Stimulated activated naive B cell treated with anti-CD40 and anti-IgM and Interleukin-4, amounts not matched to agents 10 μg/mL and 1 μg/mL and 100 μg/mL, for 72 hours (primary cell): ENCODE data around the gene MTCL3.

ENCODE experiments used
- ATAC-seq, 2 donors: fragments of 150-1000 bp; cut with Tn5 transposase; replicated peaks; 2 replicates each; pipeline ENCODE4 v1.10.0; 2021; ENCODE audit warnings: moderate library complexity in 1 of 2
- DNase-seq: peaks from one replicate; pipeline ENCODE4 v3.0.0; 2021
- H3K27ac Mint-ChIP-seq: one replicate; pipeline ENCODE4 v1.8.0; 2022; ENCODE audit warnings: mild to moderate bottlenecking, mixed read lengths
- H3K27me3 Mint-ChIP-seq, 2 donors: one replicate each; pipeline ENCODE4 v1.8.0; 2022; ENCODE audit warnings: mixed read lengths in 2 of 2
- H3K36me3 Mint-ChIP-seq, 2 donors: one replicate each; pipeline ENCODE4 v1.8.0; 2022; ENCODE audit warnings: mixed read lengths in 2 of 2, mild to moderate bottlenecking in 1 of 2
- H3K4me1 Mint-ChIP-seq, 2 donors: one replicate each; pipeline ENCODE4 v1.8.0; 2022; ENCODE audit warnings: mixed read lengths in 2 of 2, mild to moderate bottlenecking in 1 of 2
- H3K4me3 Mint-ChIP-seq, 2 donors: one replicate each; pipeline ENCODE4 v1.8.0; 2022; ENCODE audit warnings: mild to moderate bottlenecking in 2 of 2, mixed read lengths in 2 of 2, moderate library complexity in 1 of 2
- H3K9me3 Mint-ChIP-seq, 2 donors: one replicate each; pipeline ENCODE4 v1.8.0; 2022; ENCODE audit warnings: mixed read lengths in 2 of 2, mild to moderate bottlenecking in 1 of 2

MTCL3 gene

GRCh38 chr6:127497410-127497809 is 21.7 kb downstream of the MTCL3 start:
- H3K4me3 Mint-ChIP-seq: no peak overlapping the region
- H3K27me3 Mint-ChIP-seq: peaks cover 7% of the 10 kb centered on the region in 2 donors
- no peaks in the 10 kb centered on the region for H3K9me3 Mint-ChIP-seq
- H3K4me1 Mint-ChIP-seq: no peaks in the 10 kb centered on the region
- DNase-seq (no peak), ATAC-seq (no peak)
- H3K27ac Mint-ChIP-seq: no peak overlapping the region
- no peaks in the 10 kb centered on the region for H3K36me3 Mint-ChIP-seq

- Mint-ChIP-seq H3K4me3 (no peak overlapping the region), H3K27ac (no peak overlapping the region), H3K9me3 (no peaks in the 10 kb centered on the region), H3K4me1 (no peaks in the 10 kb centered on the region), H3K36me3 (no peaks in the 10 kb centered on the region), H3K27me3 (peaks cover 7% of the 10 kb centered on the region in 2 donors)
- DNase-seq (no peak), ATAC-seq (no peak)
Observed at GRCh38 chr6:127496471-127496870, 22.7 kb downstream of the MTCL3 start.

- H3K27me3 Mint-ChIP-seq: peaks cover 7% of the 10 kb centered on the region in 2 donors
- no peaks in the 10 kb centered on the region for H3K4me1 Mint-ChIP-seq
- ATAC-seq (no peak), DNase-seq (no peak)
- H3K9me3 Mint-ChIP-seq: peaks cover 0 to 3% of the 10 kb centered on the region in 2 donors
- no peak overlapping the region for H3K4me3 Mint-ChIP-seq
- H3K27ac Mint-ChIP-seq: no peak overlapping the region
- H3K36me3 Mint-ChIP-seq: peaks cover 0 to 3% of the 10 kb centered on the region in 2 donors
Observed at GRCh38 chr6:127494240-127494767, 24.8 kb downstream of the MTCL3 start.

GRCh38 chr6:127489248-127489647 is 29.9 kb downstream of the MTCL3 start:
- H3K4me3 Mint-ChIP-seq: no peak overlapping the region
- no peak overlapping the region for H3K27ac Mint-ChIP-seq
- DNase-seq (no peak), ATAC-seq (no peak)
- peaks cover under 1 to 9% of the 10 kb centered on the region in 2 donors for H3K4me1 Mint-ChIP-seq
- H3K36me3 Mint-ChIP-seq: peaks cover 0 to 3% of the 10 kb centered on the region in 2 donors
- H3K27me3 Mint-ChIP-seq: no peaks in the 10 kb centered on the region
- peaks cover 0 to 3% of the 10 kb centered on the region in 2 donors for H3K9me3 Mint-ChIP-seq

- Mint-ChIP-seq H3K9me3 (peaks cover 0 to 3% of the 10 kb centered on the region in 2 donors), H3K4me1 (peaks cover 7 to 19% of the 10 kb centered on the region in 2 donors), H3K4me3 (no peak overlapping the region), H3K27me3 (no peaks in the 10 kb centered on the region), H3K27ac (no peak overlapping the region), H3K36me3 (peaks cover 0 to 3% of the 10 kb centered on the region in 2 donors)
- DNase-seq (no peak), ATAC-seq (no peak)
Observed at GRCh38 chr6:127486934-127487333, 32.2 kb downstream of the MTCL3 start.

- Mint-ChIP-seq H3K4me3 (peak overlapping the region; percentile 48 to 51), H3K9me3 (no peaks in the 10 kb centered on the region), H3K27me3 (no peaks in the 10 kb centered on the region), H3K4me1 (peaks cover 7 to 19% of the 10 kb centered on the region in 2 donors), H3K36me3 (no peaks in the 10 kb centered on the region), H3K27ac (peak overlapping the region; percentile 27)
- DNase-seq (no peak), ATAC-seq (peak; percentile 88 to 92)
Observed at GRCh38 chr6:127484212-127484863, 34.8 kb downstream of the MTCL3 start.

GRCh38 chr6:127483399-127484055 is 35.6 kb downstream of the MTCL3 start:
- ATAC-seq (no peak), DNase-seq (no peak)
- peak overlapping the region; percentile 48 to 51 for H3K4me3 Mint-ChIP-seq
- no peaks in the 10 kb centered on the region for H3K9me3 Mint-ChIP-seq
- H3K27me3 Mint-ChIP-seq: no peaks in the 10 kb centered on the region
- H3K36me3 Mint-ChIP-seq: no peaks in the 10 kb centered on the region
- peaks cover 7 to 19% of the 10 kb centered on the region in 2 donors for H3K4me1 Mint-ChIP-seq
- H3K27ac Mint-ChIP-seq: peak overlapping the region; percentile 38

- H3K27me3 Mint-ChIP-seq: no peaks in the 10 kb centered on the region
- peaks cover 0 to 4% of the 10 kb centered on the region in 2 donors for H3K36me3 Mint-ChIP-seq
- no peaks in the 10 kb centered on the region for H3K9me3 Mint-ChIP-seq
- no peak overlapping the region for H3K4me3 Mint-ChIP-seq
- ATAC-seq: no peak
- DNase-seq: no peak
- peaks cover 7 to 19% of the 10 kb centered on the region in 2 donors for H3K4me1 Mint-ChIP-seq
- H3K27ac Mint-ChIP-seq: no peak overlapping the region
Observed at GRCh38 chr6:127482325-127482724, 36.8 kb downstream of the MTCL3 start.

- ATAC-seq: no peak
- Mint-ChIP-seq H3K4me1 (peaks cover 7 to 19% of the 10 kb centered on the region in 2 donors), H3K4me3 (no peak overlapping the region), H3K27me3 (no peaks in the 10 kb centered on the region), H3K36me3 (peaks cover 0 to 4% of the 10 kb centered on the region in 2 donors), H3K9me3 (no peaks in the 10 kb centered on the region), H3K27ac (no peak overlapping the region)
- no peak for DNase-seq
Observed at GRCh38 chr6:127481628-127482027, 37.5 kb downstream of the MTCL3 start.

GRCh38 chr6:127481111-127481510 is 38.0 kb downstream of the MTCL3 start:
- DNase-seq (no peak), ATAC-seq (no peak)
- no peak overlapping the region for H3K4me3 Mint-ChIP-seq
- peaks cover under 1% of the 10 kb centered on the region in 2 donors for H3K9me3 Mint-ChIP-seq
- H3K4me1 Mint-ChIP-seq: peaks cover 7 to 19% of the 10 kb centered on the region in 2 donors
- H3K36me3 Mint-ChIP-seq: peaks cover 2 to 7% of the 10 kb centered on the region in 2 donors
- peaks cover 0 to 1% of the 10 kb centered on the region in 2 donors for H3K27me3 Mint-ChIP-seq
- H3K27ac Mint-ChIP-seq: no peak overlapping the region

GRCh38 chr6:127477658-127478057 is 41.5 kb downstream of the MTCL3 start:
- Mint-ChIP-seq H3K36me3 (peaks cover 7 to 10% of the 10 kb centered on the region in 2 donors), H3K27me3 (peaks cover 0 to 5% of the 10 kb centered on the region in 2 donors), H3K27ac (no peak overlapping the region), H3K4me1 (no peaks in the 10 kb centered on the region), H3K4me3 (no peak overlapping the region), H3K9me3 (peaks cover 3% of the 10 kb centered on the region in 2 donors)
- DNase-seq (no peak), ATAC-seq (no peak)

GRCh38 chr6:127475823-127476176 is 43.3 kb downstream of the MTCL3 start:
- Mint-ChIP-seq H3K9me3 (peaks cover 3% of the 10 kb centered on the region in 2 donors), H3K4me3 (peak overlapping the region in 1 of 2 donors; percentile 37), H3K27ac (no peak overlapping the region), H3K27me3 (peaks cover 0 to 5% of the 10 kb centered on the region in 2 donors), H3K4me1 (no peaks in the 10 kb centered on the region), H3K36me3 (peaks cover 7 to 10% of the 10 kb centered on the region in 2 donors)
- ATAC-seq (no peak), DNase-seq (no peak)

GRCh38 chr6:127475135-127475822 is 43.9 kb downstream of the MTCL3 start:
- Mint-ChIP-seq H3K27ac (no peak overlapping the region), H3K4me1 (no peaks in the 10 kb centered on the region)

More at GRCh38 chr6:127475135-127475822, 43.9 kb downstream of the MTCL3 start:
- ATAC-seq: no peak
- H3K27me3 Mint-ChIP-seq: peaks cover 0 to 5% of the 10 kb centered on the region in 2 donors
- peaks cover 7 to 10% of the 10 kb centered on the region in 2 donors for H3K36me3 Mint-ChIP-seq
- H3K4me3 Mint-ChIP-seq: no peak overlapping the region
- no peak for DNase-seq
- H3K9me3 Mint-ChIP-seq: peaks cover 3% of the 10 kb centered on the region in 2 donors
